GM23338 (cell line): ENCODE results near the gene MTMR1. TPM values are rescaled to one million over a fixed set of nuclear protein-coding genes. Genes with fewer than 3 reads are reported as not detected.

ENCODE experiments used
- ATAC-seq: fragments of 200-7000 bp; cut with Tn5 transposase; 3 replicates; pipeline ENCODE4 v1.9.1; 2020
- DNase-seq: peaks from one replicate; pipeline ENCODE4 v3.0.0-alpha.2; 2015; ENCODE audit warnings: low spot score
- H2AFZ ChIP-seq: fragments of 200-600 bp; sonication (generic); 2 replicates; pipeline ENCODE4 v1.8.0; 2016; ENCODE audit warnings: antibody characterized with exemption, mild to moderate bottlenecking, moderate library complexity
- H3F3A ChIP-seq: fragments of 200-600 bp; sonication (generic); replicated peaks from 2 replicates; pipeline ENCODE4 v1.8.0; 2017; ENCODE audit warnings: antibody characterized with exemption, mixed run types, low read depth
- H3K27ac ChIP-seq: fragments of 200-600 bp; sonication (generic); 2 replicates; pipeline ENCODE4 v1.6.1; 2016; ENCODE audit warnings: low read depth
- H3K27me3 ChIP-seq: fragments of 200-600 bp; sonication (generic); 2 replicates; pipeline ENCODE4 v1.8.0; 2016; ENCODE audit warnings: mild to moderate bottlenecking, mixed run types, moderate library complexity; ENCODE audit not compliant: insufficient read depth
- H3K36me3 ChIP-seq: fragments of 200-600 bp; sonication (generic); 2 replicates; pipeline ENCODE4 v1.8.0; 2016; ENCODE audit warnings: mild to moderate bottlenecking; ENCODE audit not compliant: insufficient read depth
- H3K4me1 ChIP-seq: fragments of 200-600 bp; sonication (generic); 2 replicates; pipeline ENCODE4 v1.8.0; 2016; ENCODE audit warnings: mild to moderate bottlenecking, moderate library complexity; ENCODE audit not compliant: insufficient read depth
- H3K4me2 ChIP-seq: fragments of 200-600 bp; sonication (generic); 2 replicates; pipeline ENCODE4 v1.7.1; 2017; ENCODE audit warnings: mixed run types
- H3K4me3 ChIP-seq: fragments of 200-600 bp; sonication (generic); 2 replicates; pipeline ENCODE4 v1.6.1; 2016; ENCODE audit warnings: mixed run types
- H3K79me2 ChIP-seq: fragments of 200-600 bp; sonication (generic); replicated peaks from 2 replicates; pipeline ENCODE4 v1.8.0; 2017; ENCODE audit warnings: mild to moderate bottlenecking; ENCODE audit not compliant: insufficient read depth
- H3K9me2 ChIP-seq: fragments of 200-600 bp; sonication (generic); 2 replicates; pipeline ENCODE4 v1.8.0; 2017; ENCODE audit not compliant: insufficient read depth
- H4K20me1 ChIP-seq: fragments of 200-600 bp; sonication (generic); replicated peaks from 2 replicates; pipeline ENCODE4 v1.8.0; 2017; ENCODE audit warnings: mild to moderate bottlenecking; ENCODE audit not compliant: insufficient read depth
- H3K27ac Mint-ChIP-seq: 2 replicates; pipeline ENCODE4 v1.8.0; 2020; ENCODE audit warnings: inconsistent platforms, mild to moderate bottlenecking, moderate library complexity, mixed read lengths
- H3K27me3 Mint-ChIP-seq: 3 replicates; pipeline ENCODE4 v1.8.0; 2022; ENCODE audit warnings: low read depth, mild to moderate bottlenecking, moderate library complexity, mixed read lengths, inconsistent platforms; ENCODE audit not compliant: insufficient read depth, poor library complexity
- H3K36me3 Mint-ChIP-seq: 3 replicates; pipeline ENCODE4 v1.8.0; 2021; ENCODE audit warnings: low read depth, mild to moderate bottlenecking, inconsistent platforms, moderate library complexity, mixed read lengths
- H3K4me1 Mint-ChIP-seq: 3 replicates; pipeline ENCODE4 v1.8.0; 2020; ENCODE audit warnings: mild to moderate bottlenecking, inconsistent platforms, mixed read lengths
- H3K4me3 Mint-ChIP-seq: 3 replicates; pipeline ENCODE4 v1.8.0; 2021; ENCODE audit warnings: moderate library complexity, mild to moderate bottlenecking, inconsistent platforms, mixed read lengths
- H3K9me3 Mint-ChIP-seq: 3 replicates; pipeline ENCODE4 v1.8.0; 2020; ENCODE audit warnings: moderate library complexity, mild to moderate bottlenecking, inconsistent platforms, mixed read lengths
- CREB1 ChIP-seq: fragments of 250-450 bp; sonication (Bioruptor Pico); IDR thresholded peaks from 2 replicates; pipeline ENCODE4 v1.5.0; 2020; ENCODE audit warnings: low read depth, mild to moderate bottlenecking, moderate library complexity
- EZH2 ChIP-seq: fragments of 200-600 bp; sonication (generic); IDR thresholded peaks from one replicate; pipeline ENCODE4 v1.8.0; 2017; ENCODE audit warnings: antibody characterized with exemption, mild to moderate bottlenecking, low read depth; ENCODE audit not compliant: unreplicated experiment
- EZH2phosphoT487 ChIP-seq: fragments of 200-600 bp; sonication (generic); IDR thresholded peaks from one replicate; pipeline ENCODE4 v1.8.1; 2018; ENCODE audit warnings: antibody characterized with exemption; ENCODE audit not compliant: unreplicated experiment
- JUNB ChIP-seq: IDR thresholded peaks from one replicate; pipeline ENCODE4 v1.6.1; 2016; ENCODE audit warnings: antibody characterized with exemption; ENCODE audit not compliant: unreplicated experiment
- NANOG ChIP-seq: IDR thresholded peaks from 2 replicates; pipeline ENCODE4 v1.6.1; 2016; ENCODE audit warnings: antibody characterized with exemption, borderline replicate concordance
- POLR2AphosphoS5 ChIP-seq: IDR thresholded peaks from 2 replicates; pipeline ENCODE4 v1.6.1; 2016; ENCODE audit warnings: antibody characterized with exemption, low read depth
- STAT1 ChIP-seq: IDR thresholded peaks from one replicate; pipeline ENCODE4 v1.6.1; 2016; ENCODE audit warnings: antibody characterized with exemption; ENCODE audit not compliant: unreplicated experiment
- ZNF114 ChIP-seq: fragments of 250-450 bp; sonication (Bioruptor Pico); IDR thresholded peaks from 2 replicates; pipeline ENCODE4 v1.5.0; 2020; ENCODE audit warnings: mild to moderate bottlenecking, moderate library complexity
- long read RNA-seq: library from polyadenylated mRNA; unstranded; transcript quantifications from one replicate; pipeline ENCODE4 v2.0.0, GENCODE V29; 2020; ENCODE audit not compliant: unreplicated experiment
- polyA plus RNA-seq: library from polyadenylated mRNA; unstranded; fragments of >200 nt; fragmentation: Nextera tagmentation; extraction: Ambion mirVana; gene quantifications from 2 replicates; pipeline ENCODE4 v1.2.1, GENCODE V29; 2016
- total RNA-seq: library from RNA; depleted of rRNA; stranded (reverse); fragments of >200 nt; shearing (Covaris generic); gene quantifications from 2 replicates; pipeline ENCODE4 v1.2.3, GENCODE V29; 2014; rRNA removed
- TF ChIP-seq, protein P1 (sequence below), 2 experiments: fragments of 200-600 bp in 1 of 2; sonication (generic) in 1 of 2; conservative IDR thresholded peaks; 2 replicates each; pipeline versions ENCODE4 v1.5.1 to v1.6.1; 2016 to 2017; ENCODE audit warnings: antibody characterized with exemption in 2 of 2, low read depth in 2 of 2, mild to moderate bottlenecking in 2 of 2, moderate library complexity in 1 of 2
- TF ChIP-seq, protein P2 (sequence below): IDR thresholded peaks from 2 replicates; pipeline ENCODE4 v1.6.1; 2016; ENCODE audit warnings: antibody characterized with exemption
- TF ChIP-seq, protein P3 (sequence below): IDR thresholded peaks from one replicate; pipeline ENCODE4 v1.6.1; 2018; ENCODE audit warnings: antibody characterized with exemption; ENCODE audit not compliant: unreplicated experiment

Gene MTMR1
- 18.3 and 19.1 TPM in 2 replicates for total RNA-seq
- 4.5 and 5.6 TPM in 2 replicates for polyA plus RNA-seq
- long read RNA-seq, partial matches to known transcripts, result 0 of 3 reads
- long read RNA-seq, other reads (novel, unspliced or antisense), result 3 of 3 reads

DNA sequence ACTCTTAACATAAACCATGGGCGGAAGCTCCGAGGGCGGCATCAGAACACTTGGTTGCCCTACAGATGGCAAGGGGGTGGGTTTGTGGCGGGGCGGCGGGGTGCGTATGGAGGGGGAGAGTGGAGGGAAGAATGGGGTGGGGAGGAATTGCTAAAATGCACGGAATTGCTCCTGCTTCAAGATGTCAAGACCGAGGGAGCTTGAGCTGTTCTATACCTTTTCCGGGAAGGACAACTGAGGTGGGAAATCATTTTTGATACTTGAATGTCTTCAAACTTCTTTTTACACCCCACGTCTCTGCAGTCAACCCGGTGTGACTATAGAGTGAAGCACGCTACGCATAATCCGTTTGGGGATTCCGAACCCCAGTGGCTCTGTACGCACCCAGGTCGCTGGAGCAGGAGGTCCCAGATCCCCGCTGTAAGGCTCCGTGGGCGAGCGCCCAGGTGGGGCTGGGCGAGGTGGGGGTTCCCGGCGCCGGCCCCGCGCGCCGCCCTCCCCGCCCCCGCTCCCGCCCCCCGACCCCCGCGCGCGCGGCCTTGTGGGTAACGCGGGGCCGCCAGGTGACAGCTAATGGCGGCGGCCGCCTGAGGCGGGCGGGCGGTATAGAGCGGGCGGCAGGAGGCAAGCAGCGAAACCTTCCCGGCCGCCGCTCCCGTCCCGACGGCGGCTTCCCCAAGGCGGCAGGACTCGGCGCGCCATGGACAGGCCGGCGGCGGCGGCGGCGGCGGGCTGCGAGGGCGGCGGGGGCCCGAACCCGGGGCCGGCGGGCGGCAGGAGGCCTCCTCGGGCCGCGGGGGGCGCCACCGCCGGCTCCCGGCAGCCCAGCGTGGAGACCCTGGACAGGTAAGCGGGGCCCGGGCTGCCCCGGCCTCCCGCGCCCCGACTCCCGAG, at the start of gene MTMR1:
MTMR1 (plus strand) TSS at position 566 of the 894 bp plus-strand sequence; CDS start at position 701, 135 bp downstream.
- TF ChIP-seq POLR2AphosphoS5 (peak; percentile 37; the same call in 1 of the 2 replicates), STAT1 (no peak), CREB1 (no peak), ZNF114 (CRISPR knock-in tag) (no peak), JUNB (no peak)
- TF ChIP-seq, protein P1, sequence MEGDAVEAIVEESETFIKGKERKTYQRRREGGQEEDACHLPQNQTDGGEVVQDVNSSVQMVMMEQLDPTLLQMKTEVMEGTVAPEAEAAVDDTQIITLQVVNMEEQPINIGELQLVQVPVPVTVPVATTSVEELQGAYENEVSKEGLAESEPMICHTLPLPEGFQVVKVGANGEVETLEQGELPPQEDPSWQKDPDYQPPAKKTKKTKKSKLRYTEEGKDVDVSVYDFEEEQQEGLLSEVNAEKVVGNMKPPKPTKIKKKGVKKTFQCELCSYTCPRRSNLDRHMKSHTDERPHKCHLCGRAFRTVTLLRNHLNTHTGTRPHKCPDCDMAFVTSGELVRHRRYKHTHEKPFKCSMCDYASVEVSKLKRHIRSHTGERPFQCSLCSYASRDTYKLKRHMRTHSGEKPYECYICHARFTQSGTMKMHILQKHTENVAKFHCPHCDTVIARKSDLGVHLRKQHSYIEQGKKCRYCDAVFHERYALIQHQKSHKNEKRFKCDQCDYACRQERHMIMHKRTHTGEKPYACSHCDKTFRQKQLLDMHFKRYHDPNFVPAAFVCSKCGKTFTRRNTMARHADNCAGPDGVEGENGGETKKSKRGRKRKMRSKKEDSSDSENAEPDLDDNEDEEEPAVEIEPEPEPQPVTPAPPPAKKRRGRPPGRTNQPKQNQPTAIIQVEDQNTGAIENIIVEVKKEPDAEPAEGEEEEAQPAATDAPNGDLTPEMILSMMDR (conservative IDR thresholded peaks at IDR 0.05; ENCODE audit: low read depth in 2 of 2), result no peak
- Histone ChIP-seq H3K36me3 (no peaks in the 10 kb centered on the region), H3K4me3 (peak within 1 kb of the TSS; percentile 65), H4K20me1 (no peaks in the 10 kb centered on the region), H3K27me3 (no peaks in the 10 kb centered on the region), H2AFZ (peak within 1 kb of the TSS; percentile 86; the same call in 1 of the 2 replicates), H3K27ac (no peak within 1 kb of the TSS), H3K4me1 (peaks cover 14% of the 10 kb centered on the region), H3F3A (no peaks in the 10 kb centered on the region), H3K9me2 (no peaks in the 10 kb centered on the region), H3K4me2 (peak within 1 kb of the TSS; percentile 86), H3K79me2 (peaks cover 11% of the 10 kb centered on the region; the same call in 1 of the 2 replicates)
- Mint-ChIP-seq H3K4me1 (peaks cover 27% of the 10 kb centered on the region), H3K36me3 (no peaks in the 10 kb centered on the region), H3K4me3 (peak within 1 kb of the TSS; percentile 78), H3K9me3 (no peaks in the 10 kb centered on the region; the same call in 1 of the 3 replicates), H3K27me3 (peaks cover 3% of the 10 kb centered on the region), H3K27ac (no peak within 1 kb of the TSS)
- DNase-seq (peak; percentile 29), ATAC-seq (peak; percentile 37)

DNA sequence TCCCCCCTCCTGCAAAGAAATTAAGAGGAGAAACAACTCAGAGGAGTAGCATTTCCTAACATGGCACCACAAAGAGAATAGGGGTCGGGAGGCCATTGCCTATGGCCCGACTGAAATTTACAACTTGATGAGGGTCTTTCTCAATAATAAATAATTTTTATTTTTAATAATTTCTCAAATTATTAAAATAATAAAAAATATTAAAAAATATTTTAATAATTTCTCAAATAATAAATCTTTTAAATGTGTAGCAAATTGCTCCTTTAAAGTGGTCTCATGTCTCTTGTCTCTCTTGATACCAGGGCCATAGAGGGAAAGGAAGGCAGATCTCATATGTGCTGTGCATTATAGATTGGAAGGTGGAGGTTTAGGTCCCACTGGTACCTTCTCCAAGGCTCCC, 49.2 kb upstream of the MTMR1 start:
- no peaks in the 10 kb centered on the region for H3K4me1 Mint-ChIP-seq
- Histone ChIP-seq H3K4me1 (no peaks in the 10 kb centered on the region), H2AFZ (no peak overlapping the region), H3K4me2 (no peak overlapping the region), H3F3A (no peaks in the 10 kb centered on the region), H3K9me2 (no peaks in the 10 kb centered on the region), H3K36me3 (no peaks in the 10 kb centered on the region), H3K27me3 (no peaks in the 10 kb centered on the region), H3K79me2 (no peaks in the 10 kb centered on the region), H4K20me1 (no peaks in the 10 kb centered on the region), H3K4me3 (no peak overlapping the region), H3K27ac (no peak overlapping the region)
- no peaks in the 10 kb centered on the region for H3K27me3 Mint-ChIP-seq
- DNase-seq (no peak), ATAC-seq (no peak)
- H3K9me3 Mint-ChIP-seq, result no peaks in the 10 kb centered on the region
- H3K4me3 Mint-ChIP-seq, result no peak overlapping the region
- H3K27ac Mint-ChIP-seq, result no peak overlapping the region
- no peaks in the 10 kb centered on the region for H3K36me3 Mint-ChIP-seq
- TF ChIP-seq, protein P2, sequence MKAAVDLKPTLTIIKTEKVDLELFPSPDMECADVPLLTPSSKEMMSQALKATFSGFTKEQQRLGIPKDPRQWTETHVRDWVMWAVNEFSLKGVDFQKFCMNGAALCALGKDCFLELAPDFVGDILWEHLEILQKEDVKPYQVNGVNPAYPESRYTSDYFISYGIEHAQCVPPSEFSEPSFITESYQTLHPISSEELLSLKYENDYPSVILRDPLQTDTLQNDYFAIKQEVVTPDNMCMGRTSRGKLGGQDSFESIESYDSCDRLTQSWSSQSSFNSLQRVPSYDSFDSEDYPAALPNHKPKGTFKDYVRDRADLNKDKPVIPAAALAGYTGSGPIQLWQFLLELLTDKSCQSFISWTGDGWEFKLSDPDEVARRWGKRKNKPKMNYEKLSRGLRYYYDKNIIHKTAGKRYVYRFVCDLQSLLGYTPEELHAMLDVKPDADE, result no peak
- no peak for TF ChIP-seq EZH2phosphoT487
- no peak for TF ChIP-seq ZNF114 (CRISPR knock-in tag)
- no peak for TF ChIP-seq JUNB
- TF ChIP-seq NANOG, result no peak
- TF ChIP-seq STAT1, result no peak
- TF ChIP-seq CREB1, result no peak
- TF ChIP-seq POLR2AphosphoS5, result no peak
- TF ChIP-seq EZH2, result no peak
- TF ChIP-seq, protein P1 (conservative IDR thresholded peaks at IDR 0.05; ENCODE audit: low read depth in 2 of 2), result no peak
- TF ChIP-seq, protein P3, sequence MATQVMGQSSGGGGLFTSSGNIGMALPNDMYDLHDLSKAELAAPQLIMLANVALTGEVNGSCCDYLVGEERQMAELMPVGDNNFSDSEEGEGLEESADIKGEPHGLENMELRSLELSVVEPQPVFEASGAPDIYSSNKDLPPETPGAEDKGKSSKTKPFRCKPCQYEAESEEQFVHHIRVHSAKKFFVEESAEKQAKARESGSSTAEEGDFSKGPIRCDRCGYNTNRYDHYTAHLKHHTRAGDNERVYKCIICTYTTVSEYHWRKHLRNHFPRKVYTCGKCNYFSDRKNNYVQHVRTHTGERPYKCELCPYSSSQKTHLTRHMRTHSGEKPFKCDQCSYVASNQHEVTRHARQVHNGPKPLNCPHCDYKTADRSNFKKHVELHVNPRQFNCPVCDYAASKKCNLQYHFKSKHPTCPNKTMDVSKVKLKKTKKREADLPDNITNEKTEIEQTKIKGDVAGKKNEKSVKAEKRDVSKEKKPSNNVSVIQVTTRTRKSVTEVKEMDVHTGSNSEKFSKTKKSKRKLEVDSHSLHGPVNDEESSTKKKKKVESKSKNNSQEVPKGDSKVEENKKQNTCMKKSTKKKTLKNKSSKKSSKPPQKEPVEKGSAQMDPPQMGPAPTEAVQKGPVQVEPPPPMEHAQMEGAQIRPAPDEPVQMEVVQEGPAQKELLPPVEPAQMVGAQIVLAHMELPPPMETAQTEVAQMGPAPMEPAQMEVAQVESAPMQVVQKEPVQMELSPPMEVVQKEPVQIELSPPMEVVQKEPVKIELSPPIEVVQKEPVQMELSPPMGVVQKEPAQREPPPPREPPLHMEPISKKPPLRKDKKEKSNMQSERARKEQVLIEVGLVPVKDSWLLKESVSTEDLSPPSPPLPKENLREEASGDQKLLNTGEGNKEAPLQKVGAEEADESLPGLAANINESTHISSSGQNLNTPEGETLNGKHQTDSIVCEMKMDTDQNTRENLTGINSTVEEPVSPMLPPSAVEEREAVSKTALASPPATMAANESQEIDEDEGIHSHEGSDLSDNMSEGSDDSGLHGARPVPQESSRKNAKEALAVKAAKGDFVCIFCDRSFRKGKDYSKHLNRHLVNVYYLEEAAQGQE, result no peak
